K562 (cell line): ENCODE data around the gene GMDS. TPM values are rescaled to one million over a fixed set of nuclear protein-coding genes. Genes with fewer than 3 reads are reported as not detected.

Experiments used
- ATAC-seq: fragments of 200-7000 bp; cut with Tn5 transposase; 3 replicates; pipeline ENCODE4 v1.9.1; 2020; ENCODE audit warnings: moderate library complexity
- BruUV-seq: library from RNA; stranded (reverse); fragments of 400-500 nt; replicated peaks from 2 replicates; lab custom pipeline; 2021; lab: Mats Ljungman, UMichigan
- CTCF ChIA-PET: fragments of 300-600 bp; formaldehyde crosslinking; extraction: SDS; loops from one replicate; lab custom pipeline; 2021; ENCODE audit warnings: low intra/inter-chr PET ratio; lab: Yijun Ruan, JAX
- POLR2A ChIA-PET: fragments of 300-600, 350-650 bp; sonication (Branson Sonifier 250); formaldehyde crosslinking; extraction: SDS; loops from one replicate; lab custom pipeline; 2021; ENCODE audit warnings: antibody characterized with exemption, inconsistent platforms; lab: Yijun Ruan, JAX
- DNase-seq, 4 experiments: peaks; one replicate each; pipeline versions ENCODE4 v3.0.0 to v3.0.0-alpha.2; 2011 to 2018; ENCODE audit warnings: low spot score in 3 of 4, mixed read lengths in 3 of 4; ENCODE audit errors: extremely low read depth in 1 of 4
- FAIRE-seq: peaks from 2 replicates; lab custom pipeline; 2011; peaks lifted over from hg19 to GRCh38; lab: Jason Lieb, UNC
- H2AFZ ChIP-seq: 2 replicates; pipeline ENCODE4 v1.6.0; 2011; ENCODE audit warnings: low read depth, low read length, control low read depth, inconsistent platforms
- H3K27ac ChIP-seq: fragments of 200-600 bp; 3 replicates; pipeline ENCODE4 v1.8.0; 2011; ENCODE audit warnings: low read depth, mild to moderate bottlenecking, control low read depth, inconsistent platforms, low read length, moderate library complexity, mixed read lengths; ENCODE audit errors: extremely low read depth
- H3K27me3 ChIP-seq, 2 experiments: fragments of 300-600 bp in 1 of 2; 2 replicates in 1 of 2; 3 replicates in 1 of 2; pipeline versions ENCODE4 v1.6.0 to v1.8.0; 2011; ENCODE audit warnings: inconsistent platforms in 2 of 2, low read length in 2 of 2, mild to moderate bottlenecking in 1 of 2, mixed read lengths in 1 of 2, moderate library complexity in 1 of 2; ENCODE audit not compliant: control insufficient read depth in 2 of 2, insufficient read depth in 2 of 2
- H3K36me3 ChIP-seq: fragments of 300-600 bp; 3 replicates; pipeline ENCODE4 v1.8.0; 2011; ENCODE audit warnings: mild to moderate bottlenecking, low read length, inconsistent platforms; ENCODE audit not compliant: control insufficient read depth, insufficient read depth
- H3K4me1 ChIP-seq, 2 experiments: fragments of 200-600 bp in 1 of 2; replicated peaks in 1 of 2; 2 replicates in 1 of 2; 3 replicates in 1 of 2; pipeline versions ENCODE4 v1.5.1 to v1.8.0; 2011; ENCODE audit warnings: inconsistent platforms in 2 of 2, low read length in 2 of 2, mild to moderate bottlenecking in 1 of 2, mixed read lengths in 1 of 2, moderate library complexity in 1 of 2; ENCODE audit not compliant: control insufficient read depth in 2 of 2, insufficient read depth in 2 of 2
- H3K4me2 ChIP-seq: 2 replicates; pipeline ENCODE4 v1.6.1; 2011; ENCODE audit warnings: low read length, control low read depth, inconsistent platforms, mixed read lengths; ENCODE audit not compliant: insufficient read depth
- H3K4me3 ChIP-seq: fragments of 200-600 bp; sonication (generic), shearing (Covaris generic); 2 replicates; pipeline ENCODE4 v1.5.1; 2016; ENCODE audit warnings: control low read depth, inconsistent platforms
- H3K79me2 ChIP-seq: fragments of 200-600 bp; 3 replicates; pipeline ENCODE4 v1.8.0; 2011; ENCODE audit warnings: low read length, inconsistent platforms; ENCODE audit not compliant: control insufficient read depth, insufficient read depth
- H3K9ac ChIP-seq, 2 experiments: 2 replicates each; pipeline versions ENCODE4 v1.6.0 to v1.6.1; 2011; ENCODE audit warnings: low read depth in 2 of 2, low read length in 2 of 2, control low read depth in 1 of 2, inconsistent platforms in 1 of 2, mild to moderate bottlenecking in 1 of 2, mixed read lengths in 1 of 2; ENCODE audit not compliant: insufficient read depth in 1 of 2
- H3K9me1 ChIP-seq: one replicate; pipeline ENCODE4 v1.6.0; 2011; ENCODE audit warnings: inconsistent platforms, mild to moderate bottlenecking, low read length, moderate library complexity; ENCODE audit not compliant: control insufficient read depth, insufficient read depth
- H3K9me3 ChIP-seq: replicated peaks from 2 replicates; pipeline ENCODE4 v1.5.1; 2011; ENCODE audit warnings: low read depth, low read length, inconsistent platforms; ENCODE audit not compliant: control insufficient read depth, insufficient read depth
- H4K20me1 ChIP-seq: replicated peaks from 2 replicates; pipeline ENCODE4 v1.6.1; 2011; ENCODE audit warnings: low read length, inconsistent platforms, mixed read lengths; ENCODE audit not compliant: control insufficient read depth, insufficient read depth
- EWSR1 ChIP-seq: fragments of 450-650 bp; IDR thresholded peaks from 2 replicates; pipeline ENCODE4 v1.6.1; 2018; ENCODE audit warnings: borderline replicate concordance, mild to moderate bottlenecking, low read depth, moderate library complexity; ENCODE audit not compliant: partially characterized antibody
- MAZ ChIP-seq, 2 experiments: fragments of 450-650 bp in 1 of 2; sonication (generic) in 1 of 2; formaldehyde crosslinking; IDR thresholded peaks in 1 of 2; conservative IDR thresholded peaks in 1 of 2; 2 replicates each; pipeline versions ENCODE4 v1.4.0 to v1.5.0; 2020; ENCODE audit warnings: mild to moderate bottlenecking in 1 of 2, missing genetic modification reagents in 1 of 2
- MTA3 ChIP-seq: fragments of 450-650 bp; formaldehyde crosslinking; IDR thresholded peaks from 2 replicates; pipeline ENCODE4 v1.6.1; 2017; ENCODE audit warnings: mild to moderate bottlenecking, borderline replicate concordance
- PHB2 ChIP-seq: fragments of 450-650 bp; IDR thresholded peaks from 2 replicates; pipeline ENCODE4 v1.6.1; 2017; ENCODE audit warnings: low read depth
- SMARCC2 ChIP-seq: fragments of 450-650 bp; IDR thresholded peaks from 2 replicates; pipeline ENCODE4 v1.6.1; 2017; ENCODE audit warnings: antibody characterized with exemption, moderate library complexity, mild to moderate bottlenecking, low read depth
- SNIP1 ChIP-seq: fragments of 450-650 bp; IDR thresholded peaks from 2 replicates; pipeline ENCODE4 v1.7.1; 2017; ENCODE audit warnings: low read depth, mild to moderate bottlenecking
- SOX6 ChIP-seq: fragments of 450-650 bp; IDR thresholded peaks from 2 replicates; pipeline ENCODE4 v1.6.1; 2014; ENCODE audit warnings: mild to moderate bottlenecking
- TAL1 ChIP-seq: fragments of 450-650 bp; IDR thresholded peaks from 2 replicates; pipeline ENCODE4 v1.6.1; 2016; ENCODE audit warnings: mild to moderate bottlenecking
- ZC3H4 ChIP-seq: sonication (generic); formaldehyde crosslinking; IDR thresholded peaks from 2 replicates; pipeline ENCODE4 v1.9.0; 2021; ENCODE audit warnings: missing genetic modification reagents, borderline replicate concordance
- ZNF274 ChIP-seq: IDR thresholded peaks from 2 replicates; pipeline ENCODE4 v1.6.1; 2011; ENCODE audit warnings: low read depth, mild to moderate bottlenecking, low read length, moderate library complexity, borderline replicate concordance
- ZNF282 ChIP-seq: sonication (generic); formaldehyde crosslinking; IDR thresholded peaks from 2 replicates; pipeline ENCODE4 v1.8.1; 2023; ENCODE audit warnings: missing genetic modification reagents
- ZNF695 ChIP-seq: fragments of 450-650 bp; formaldehyde crosslinking; IDR thresholded peaks from 2 replicates; pipeline ENCODE4 v1.4.0; 2020; ENCODE audit warnings: mild to moderate bottlenecking, moderate library complexity
- WGBS: fragments of 100-300 bp; shearing (Covaris generic); methylation state at CpG from one replicate; pipeline ENCODE4 v1.1.6; 2016; ENCODE audit warnings: low coverage, mixed read lengths; ENCODE audit not compliant: insufficient coverage; ENCODE audit errors: missing lambda C conversion rate; 5-methylcytosine and 5-hydroxymethylcytosine counted together
- in situ Hi-C: fragments of 300-500 bp; cut with MboI; formaldehyde crosslinking; loops from 4 replicates; pipeline ENCODE4 v1.15.0; 2018; ENCODE audit warnings: inconsistent platforms, mixed read lengths
- intact Hi-C: fragments of 100-400 bp; cut with micrococcal nuclease; formaldehyde crosslinking; loops from 2 replicates; pipeline ENCODE4 v1.14.2; 2022
- polyA plus RNA-seq, 8 experiments: library from polyadenylated mRNA; depleted of rRNA in 4 of 8; stranded (reverse) in 5 of 8; unstranded in 3 of 8; fragments of >200 nt; fragmentation: Nextera tagmentation in 2 of 8; fragmentation: Illumina TruSeq in 1 of 8; extraction: Ambion mirVana in 2 of 8; extraction: Trizol in 1 of 8; gene quantifications; 2 replicates each; pipeline versions ENCODE4 v1.2.1 to v1.2.3, GENCODE V29; 2011 to 2014; ENCODE audit warnings: inconsistent platforms in 1 of 8, missing spikeins in 1 of 8
- total RNA-seq, 7 experiments: library from RNA; depleted of rRNA in 6 of 7; stranded (reverse); fragments of >200 nt in 6 of 7; fragmentation: Illumina TruSeq in 2 of 7; extraction: Trizol in 2 of 7; gene quantifications; 2 replicates each; pipeline versions ENCODE4 v1.2.1 to v1.2.3, GENCODE V29; 2011 to 2021; ENCODE audit warnings: low replicate concordance in 1 of 7
- TF ChIP-seq, protein P1 (sequence below): sonication (generic); formaldehyde crosslinking; IDR thresholded peaks from 2 replicates; pipeline ENCODE4 v1.8.1; 2023; ENCODE audit warnings: missing genetic modification reagents, mild to moderate bottlenecking, borderline replicate concordance
- TF ChIP-seq, protein P2 (sequence below): sonication (generic); formaldehyde crosslinking; IDR thresholded peaks from 2 replicates; pipeline ENCODE4 v1.8.0; 2022; ENCODE audit warnings: mild to moderate bottlenecking, low read depth, missing genetic modification reagents
- TF ChIP-seq, protein P3 (sequence below): fragments of 250-450 bp; sonication (Bioruptor Pico); IDR thresholded peaks from 2 replicates; pipeline ENCODE4 v1.8.0; 2021; ENCODE audit warnings: borderline replicate concordance, mild to moderate bottlenecking, moderate library complexity; ENCODE audit not compliant: poor library complexity, severe bottlenecking

The GMDS gene
- total and polyA plus RNA-seq, 9 of the 15 experiments (the other 6 are each of a cell fraction or from before 2014, with no cell fraction given): 0.48 to 31.8 (median 13.4) TPM

DNA sequence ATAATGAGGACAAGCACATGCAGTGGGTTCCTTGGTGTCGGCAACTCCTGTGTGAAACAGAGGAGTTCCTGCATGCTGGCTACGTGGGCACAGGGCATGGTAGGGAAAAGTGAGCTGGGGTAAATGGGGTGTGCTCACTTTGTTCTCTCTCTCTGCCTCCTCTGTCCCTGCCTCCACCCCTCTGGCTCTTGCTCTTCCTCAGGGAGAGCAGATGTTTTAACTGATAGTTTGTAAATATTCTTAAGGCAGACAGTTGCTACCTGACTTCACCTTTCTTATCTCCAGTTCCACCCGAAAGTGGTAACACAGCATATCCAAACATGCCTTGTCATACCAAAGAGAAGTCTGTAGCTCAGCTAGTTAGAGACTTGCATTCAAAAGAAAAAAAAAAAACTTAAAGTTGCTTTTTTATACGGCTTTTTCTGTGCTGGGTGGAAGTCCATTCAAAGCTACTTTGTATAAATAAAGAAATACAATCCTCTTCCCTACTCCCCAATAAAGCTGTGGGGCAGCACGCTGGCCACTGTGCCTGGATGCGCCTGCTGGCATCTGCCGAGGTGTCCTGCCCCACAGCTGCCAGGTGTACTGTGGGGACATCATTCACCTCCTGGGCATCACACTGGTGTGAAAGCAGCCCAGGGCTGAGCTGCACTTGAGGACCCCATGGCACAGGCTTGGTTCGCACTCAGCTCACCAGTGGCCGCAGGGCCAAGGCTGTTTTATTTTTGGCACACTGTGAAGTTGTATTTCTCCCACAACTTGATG is 542.1 kb downstream of the GMDS start:
- Histone ChIP-seq H3K4me1 (peaks cover 25 to 26% of the 10 kb centered on the region in 2 experiments; a peak in 4 of 5 replicates), H3K9me3 (no peaks in the 10 kb centered on the region), H3K36me3 (no peaks in the 10 kb centered on the region), H4K20me1 (peaks cover 4% of the 10 kb centered on the region; the same call in 1 of the 2 replicates), H3K27ac (peak overlapping the region; percentile 23; the same call in 1 of the 3 replicates), H3K27me3 (peaks cover 6 to 24% of the 10 kb centered on the region in 2 experiments; a peak in 2 of 5 replicates), H3K9ac (peak overlapping the region in 1 of 2 experiments; percentile 65; a peak in 2 of 4 replicates), H3K79me2 (no peaks in the 10 kb centered on the region), H3K4me2 (peak overlapping the region; percentile 75), H3K9me1 (no peaks in the 10 kb centered on the region), H2AFZ (no peak overlapping the region), H3K4me3 (no peak overlapping the region)
- ChIA-PET POLR2A (interaction anchor here (0.5 to 2.0 kb wide), 9 partner anchors 9 to 863 kb away, joined by 3 to 10 read pairs (median 4); no protein-coding TSS in a partner anchor), CTCF (no interaction called here)
- peak; percentile 74 to 87 (median 80) for DNase-seq
- ATAC-seq: peak; percentile 77
- BruUV-seq: no TSS peak
- in situ Hi-C loops (no loop called here), intact Hi-C loops (no loop called here)
- no peak for FAIRE-seq
- 15% methylated on average over 9 of the region's 9 CpGs for WGBS
- peak; percentile 17; the same call in 1 of the 2 replicates for TF ChIP-seq MTA3
- no peak for TF ChIP-seq EWSR1
- TF ChIP-seq, protein P1, sequence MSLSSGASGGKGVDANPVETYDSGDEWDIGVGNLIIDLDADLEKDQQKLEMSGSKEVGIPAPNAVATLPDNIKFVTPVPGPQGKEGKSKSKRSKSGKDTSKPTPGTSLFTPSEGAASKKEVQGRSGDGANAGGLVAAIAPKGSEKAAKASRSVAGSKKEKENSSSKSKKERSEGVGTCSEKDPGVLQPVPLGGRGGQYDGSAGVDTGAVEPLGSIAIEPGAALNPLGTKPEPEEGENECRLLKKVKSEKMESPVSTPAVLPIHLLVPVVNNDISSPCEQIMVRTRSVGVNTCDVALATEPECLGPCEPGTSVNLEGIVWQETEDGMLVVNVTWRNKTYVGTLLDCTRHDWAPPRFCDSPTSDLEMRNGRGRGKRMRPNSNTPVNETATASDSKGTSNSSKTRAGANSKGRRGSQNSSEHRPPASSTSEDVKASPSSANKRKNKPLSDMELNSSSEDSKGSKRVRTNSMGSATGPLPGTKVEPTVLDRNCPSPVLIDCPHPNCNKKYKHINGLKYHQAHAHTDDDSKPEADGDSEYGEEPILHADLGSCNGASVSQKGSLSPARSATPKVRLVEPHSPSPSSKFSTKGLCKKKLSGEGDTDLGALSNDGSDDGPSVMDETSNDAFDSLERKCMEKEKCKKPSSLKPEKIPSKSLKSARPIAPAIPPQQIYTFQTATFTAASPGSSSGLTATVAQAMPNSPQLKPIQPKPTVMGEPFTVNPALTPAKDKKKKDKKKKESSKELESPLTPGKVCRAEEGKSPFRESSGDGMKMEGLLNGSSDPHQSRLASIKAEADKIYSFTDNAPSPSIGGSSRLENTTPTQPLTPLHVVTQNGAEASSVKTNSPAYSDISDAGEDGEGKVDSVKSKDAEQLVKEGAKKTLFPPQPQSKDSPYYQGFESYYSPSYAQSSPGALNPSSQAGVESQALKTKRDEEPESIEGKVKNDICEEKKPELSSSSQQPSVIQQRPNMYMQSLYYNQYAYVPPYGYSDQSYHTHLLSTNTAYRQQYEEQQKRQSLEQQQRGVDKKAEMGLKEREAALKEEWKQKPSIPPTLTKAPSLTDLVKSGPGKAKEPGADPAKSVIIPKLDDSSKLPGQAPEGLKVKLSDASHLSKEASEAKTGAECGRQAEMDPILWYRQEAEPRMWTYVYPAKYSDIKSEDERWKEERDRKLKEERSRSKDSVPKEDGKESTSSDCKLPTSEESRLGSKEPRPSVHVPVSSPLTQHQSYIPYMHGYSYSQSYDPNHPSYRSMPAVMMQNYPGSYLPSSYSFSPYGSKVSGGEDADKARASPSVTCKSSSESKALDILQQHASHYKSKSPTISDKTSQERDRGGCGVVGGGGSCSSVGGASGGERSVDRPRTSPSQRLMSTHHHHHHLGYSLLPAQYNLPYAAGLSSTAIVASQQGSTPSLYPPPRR (CRISPR knock-in tag): no peak
- TF ChIP-seq SMARCC2: no peak
- TF ChIP-seq ZNF282 (CRISPR knock-in tag): no peak
- TF ChIP-seq MAZ (CRISPR knock-in tag; conservative IDR thresholded peaks at IDR 0.05 in 1 of 2, IDR thresholded peaks at IDR 0.05 in 1 of 2): peak in 1 of 2 experiments; percentile 16; a peak in 1 of 4 replicates
- TF ChIP-seq SOX6: peak; percentile 70; the same call in 1 of the 2 replicates
- TF ChIP-seq, protein P2, sequence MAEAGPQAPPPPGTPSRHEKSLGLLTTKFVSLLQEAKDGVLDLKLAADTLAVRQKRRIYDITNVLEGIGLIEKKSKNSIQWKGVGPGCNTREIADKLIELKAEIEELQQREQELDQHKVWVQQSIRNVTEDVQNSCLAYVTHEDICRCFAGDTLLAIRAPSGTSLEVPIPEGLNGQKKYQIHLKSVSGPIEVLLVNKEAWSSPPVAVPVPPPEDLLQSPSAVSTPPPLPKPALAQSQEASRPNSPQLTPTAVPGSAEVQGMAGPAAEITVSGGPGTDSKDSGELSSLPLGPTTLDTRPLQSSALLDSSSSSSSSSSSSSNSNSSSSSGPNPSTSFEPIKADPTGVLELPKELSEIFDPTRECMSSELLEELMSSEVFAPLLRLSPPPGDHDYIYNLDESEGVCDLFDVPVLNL (CRISPR knock-in tag): no peak
- no peak for TF ChIP-seq ZNF274
- TF ChIP-seq ZC3H4 (CRISPR knock-in tag): no peak
- no peak for TF ChIP-seq ZNF695 (CRISPR knock-in tag)
- TF ChIP-seq SNIP1: no peak
- TF ChIP-seq PHB2: 0 out of 2 replicates have a peak, but pooled peaks have one; percentile 40
- TF ChIP-seq, protein P3, sequence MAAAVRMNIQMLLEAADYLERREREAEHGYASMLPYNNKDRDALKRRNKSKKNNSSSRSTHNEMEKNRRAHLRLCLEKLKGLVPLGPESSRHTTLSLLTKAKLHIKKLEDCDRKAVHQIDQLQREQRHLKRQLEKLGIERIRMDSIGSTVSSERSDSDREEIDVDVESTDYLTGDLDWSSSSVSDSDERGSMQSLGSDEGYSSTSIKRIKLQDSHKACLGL: no peak
- TF ChIP-seq TAL1: peak; percentile 89
